ENCODE measurements around the gene RHOJ. TPM values are rescaled to one million over a fixed set of nuclear protein-coding genes. Genes with fewer than 3 reads are reported as not detected.

RHOJ gene
- total and polyA plus RNA-seq, 2 donors (not counting 3 experiments of a cell fraction or from before 2014, with no cell fraction given), result 191 to 486 TPM

DNA sequence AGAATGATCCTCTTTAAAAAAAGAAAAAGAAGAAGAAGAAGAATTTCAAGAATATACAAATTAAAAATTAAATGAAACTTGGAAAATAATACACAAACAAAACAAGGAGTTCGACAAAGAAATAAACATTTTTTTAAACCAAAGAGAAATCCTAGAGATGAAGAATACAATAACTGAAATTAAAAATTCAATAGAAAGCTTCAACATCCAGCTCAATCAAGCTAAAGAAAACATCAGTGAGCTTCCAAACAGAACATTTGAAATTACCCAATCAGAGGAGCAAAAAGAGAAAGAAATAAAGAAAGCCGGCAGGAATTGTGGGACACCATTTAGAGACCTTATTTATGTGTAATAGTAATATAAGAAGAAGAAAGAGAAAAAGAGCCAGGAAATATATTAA lies 37.2 kb upstream of the RHOJ start:
- ChIA-PET POLR2A (no interaction called here), CTCF (no interaction called here)
- Histone ChIP-seq H3K4me2 (ENCODE audit: insufficient read depth, low read length) (no peak overlapping the region), H3K9ac (replicated peaks; ENCODE audit: extremely low read depth, insufficient read depth, low read length) (no peak overlapping the region), H3K9me1 (replicated peaks; ENCODE audit: control insufficient read depth, extremely low read depth, insufficient read depth, low read length) (no peaks in the 10 kb centered on the region), H2AFZ (ENCODE audit: low read depth, low read length) (no peak overlapping the region), H3K9me3 (replicated peaks; ENCODE audit: control insufficient read depth, insufficient read depth, low read length) (peaks cover 1% of the 10 kb centered on the region), H3K27me3 (ENCODE audit: control insufficient read depth in 2 of 2, insufficient read depth in 2 of 2, low read length in 2 of 2) (no peaks in the 10 kb centered on the region), H3K36me3 (ENCODE audit: control insufficient read depth in 2 of 2, extremely low read depth in 1 of 2, insufficient read depth in 2 of 2, low read length in 2 of 2) (no peaks in the 10 kb centered on the region), H3K4me3 (replicated peaks in 1 of 3; ENCODE audit: insufficient read depth in 1 of 3, low read depth in 1 of 3, low read length in 3 of 3) (no peak overlapping the region), H4K20me1 (replicated peaks; ENCODE audit: control insufficient read depth, extremely low read depth, insufficient read depth, low read length) (no peaks in the 10 kb centered on the region), H3K79me2 (ENCODE audit: control insufficient read depth, insufficient read depth, low read length) (no peaks in the 10 kb centered on the region), H3K27ac (ENCODE audit: insufficient read depth, low read depth, low read length) (no peak overlapping the region), H3K4me1 (ENCODE audit: control insufficient read depth, extremely low read depth, insufficient read depth, low read length) (no peaks in the 10 kb centered on the region)
- TF ChIP-seq, protein P1, sequence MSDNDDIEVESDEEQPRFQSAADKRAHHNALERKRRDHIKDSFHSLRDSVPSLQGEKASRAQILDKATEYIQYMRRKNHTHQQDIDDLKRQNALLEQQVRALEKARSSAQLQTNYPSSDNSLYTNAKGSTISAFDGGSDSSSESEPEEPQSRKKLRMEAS (IDR thresholded peaks at IDR 0.05; ENCODE audit: insufficient read depth, insufficient read length), result no peak
- no peak for TF ChIP-seq FOS (IDR thresholded peaks at IDR 0.05; ENCODE audit: borderline replicate concordance, insufficient read depth, low read length)
- no peak for TF ChIP-seq MYC (IDR thresholded peaks at IDR 0.05; ENCODE audit: low read depth, low read length)
- no peak for TF ChIP-seq EZH2 (IDR thresholded peaks at IDR 0.05; ENCODE audit: borderline replicate concordance, low read depth, low read length, severe bottlenecking)
- TF ChIP-seq, protein P2, sequence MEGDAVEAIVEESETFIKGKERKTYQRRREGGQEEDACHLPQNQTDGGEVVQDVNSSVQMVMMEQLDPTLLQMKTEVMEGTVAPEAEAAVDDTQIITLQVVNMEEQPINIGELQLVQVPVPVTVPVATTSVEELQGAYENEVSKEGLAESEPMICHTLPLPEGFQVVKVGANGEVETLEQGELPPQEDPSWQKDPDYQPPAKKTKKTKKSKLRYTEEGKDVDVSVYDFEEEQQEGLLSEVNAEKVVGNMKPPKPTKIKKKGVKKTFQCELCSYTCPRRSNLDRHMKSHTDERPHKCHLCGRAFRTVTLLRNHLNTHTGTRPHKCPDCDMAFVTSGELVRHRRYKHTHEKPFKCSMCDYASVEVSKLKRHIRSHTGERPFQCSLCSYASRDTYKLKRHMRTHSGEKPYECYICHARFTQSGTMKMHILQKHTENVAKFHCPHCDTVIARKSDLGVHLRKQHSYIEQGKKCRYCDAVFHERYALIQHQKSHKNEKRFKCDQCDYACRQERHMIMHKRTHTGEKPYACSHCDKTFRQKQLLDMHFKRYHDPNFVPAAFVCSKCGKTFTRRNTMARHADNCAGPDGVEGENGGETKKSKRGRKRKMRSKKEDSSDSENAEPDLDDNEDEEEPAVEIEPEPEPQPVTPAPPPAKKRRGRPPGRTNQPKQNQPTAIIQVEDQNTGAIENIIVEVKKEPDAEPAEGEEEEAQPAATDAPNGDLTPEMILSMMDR (IDR thresholded peaks at IDR 0.05; ENCODE audit: extremely low read depth in 1 of 2, insufficient read depth in 1 of 2, low read depth in 1 of 2, low read length in 2 of 2), result no peak
- TF ChIP-seq POLR2A (IDR thresholded peaks at IDR 0.05; ENCODE audit: low read depth, low read length), result no peak
- TF ChIP-seq GATA2 (IDR thresholded peaks at IDR 0.05; ENCODE audit: insufficient read depth, insufficient read length, low read depth, low read length), result no peak
- no peak for TF ChIP-seq POLR2AphosphoS5 (IDR thresholded peaks at IDR 0.05; ENCODE audit: insufficient read depth, low read depth, low read length)
- intact Hi-C loops (cut with micrococcal nuclease), result no loop called here
- dilution Hi-C loops (cut with MboI; ENCODE audit: extremely low pct_ligation_motif_present, low sequenced_read_pairs), result no loop called here
- no peak for FAIRE-seq
- BruUV-seq (replicated peaks), result no TSS peak
- no peak for DNase-seq (ENCODE audit: low read depth, low spot score)

Measured in endothelial cell of umbilical vein (primary cell).